Neural cell (in vitro differentiated cells): Measurements from ENCODE around the gene CACNA2D2. TPM values are rescaled to one million over a fixed set of nuclear protein-coding genes. Genes with fewer than 3 reads are reported as not detected.

Source experiments
- H2AFZ ChIP-seq: fragments of 200-600, 300-800 bp; sonication (generic), shearing (Covaris generic); 2 replicates; pipeline ENCODE4 v1.6.0; 2014; ENCODE audit warnings: low read depth, mild to moderate bottlenecking, antibody characterized with exemption, low read length, moderate library complexity
- H3F3A ChIP-seq: fragments of 200-600 bp; shearing (Covaris generic); 2 replicates; pipeline ENCODE4 v1.6.1; 2016; ENCODE audit warnings: mild to moderate bottlenecking, moderate library complexity, mixed read lengths, antibody characterized with exemption, low read length; ENCODE audit not compliant: insufficient read depth, poor library complexity, severe bottlenecking
- H3K27ac ChIP-seq: fragments of 200-600, 300-800 bp; sonication (generic), shearing (Covaris generic); 2 replicates; pipeline ENCODE4 v1.5.1; 2014; ENCODE audit warnings: mild to moderate bottlenecking, low read length, moderate library complexity
- H3K27me3 ChIP-seq: fragments of 300-800, 200-600 bp; sonication (generic), shearing (Covaris generic); 2 replicates; pipeline ENCODE4 v1.6.0; 2014; ENCODE audit warnings: mild to moderate bottlenecking, low read depth, low read length, moderate library complexity; ENCODE audit not compliant: insufficient read depth
- H3K36me3 ChIP-seq: fragments of 300-800, 200-600 bp; sonication (generic), shearing (Covaris generic); 2 replicates; pipeline ENCODE4 v1.5.1; 2014; ENCODE audit warnings: mild to moderate bottlenecking, antibody characterized with exemption, low read length, moderate library complexity; ENCODE audit not compliant: insufficient read depth
- H3K4me2 ChIP-seq: fragments of 300-800, 200-600 bp; sonication (generic), shearing (Covaris generic); 2 replicates; pipeline ENCODE4 v1.6.0; 2014; ENCODE audit warnings: mild to moderate bottlenecking, low read length
- H3K4me3 ChIP-seq: fragments of 300-800, 200-600 bp; sonication (generic), shearing (Covaris generic); 2 replicates; pipeline ENCODE4 v1.5.1; 2014; ENCODE audit warnings: mild to moderate bottlenecking, low read length, moderate library complexity
- H3K79me2 ChIP-seq: fragments of 200-600 bp; shearing (Covaris generic); replicated peaks from 2 replicates; pipeline ENCODE4 v1.6.0; 2014; ENCODE audit warnings: mild to moderate bottlenecking, low read length, moderate library complexity; ENCODE audit not compliant: insufficient read depth
- H3K9ac ChIP-seq: fragments of 300-800, 200-600 bp; sonication (generic), shearing (Covaris generic); 2 replicates; pipeline ENCODE4 v1.6.1; 2016; ENCODE audit warnings: mild to moderate bottlenecking, low read length, mixed read lengths
- H3K9me2 ChIP-seq: fragments of 200-600 bp; shearing (Covaris generic); 2 replicates; pipeline ENCODE4 v1.6.1; 2016; ENCODE audit warnings: mild to moderate bottlenecking, low read length, mixed read lengths; ENCODE audit not compliant: insufficient read depth
- H3K9me3 ChIP-seq: fragments of 200-600, 300-800 bp; sonication (generic), shearing (Covaris generic); 2 replicates; pipeline ENCODE4 v1.6.1; 2016; ENCODE audit warnings: mild to moderate bottlenecking, mixed run types, low read length, moderate library complexity, mixed read lengths
- H4K20me1 ChIP-seq: fragments of 200-600 bp; shearing (Covaris generic); 2 replicates; pipeline ENCODE4 v1.6.1; 2016; ENCODE audit warnings: mild to moderate bottlenecking, mixed run types; ENCODE audit not compliant: insufficient read depth
- EP300 ChIP-seq: fragments of 450-650 bp; conservative IDR thresholded peaks from 2 replicates; pipeline ENCODE4 v1.6.1; 2014; ENCODE audit warnings: antibody characterized with exemption, mild to moderate bottlenecking, moderate library complexity; ENCODE audit not compliant: poor library complexity, severe bottlenecking
- EZH2 ChIP-seq: fragments of 200-600, 300-800 bp; shearing (Covaris generic), sonication (generic); IDR thresholded peaks from 2 replicates; pipeline ENCODE4 v1.6.1; 2014; ENCODE audit warnings: antibody characterized with exemption, low read length, borderline replicate concordance, mild to moderate bottlenecking; ENCODE audit not compliant: insufficient read depth, poor library complexity, severe bottlenecking
- MXI1 ChIP-seq: fragments of 450-650 bp; conservative IDR thresholded peaks from 2 replicates; pipeline ENCODE4 v1.6.1; 2014; ENCODE audit warnings: antibody characterized with exemption, mild to moderate bottlenecking; ENCODE audit not compliant: poor library complexity, severe bottlenecking
- POLR2AphosphoS5 ChIP-seq: IDR thresholded peaks from 2 replicates; pipeline ENCODE4 v1.6.1; 2012
- RAD21 ChIP-seq: fragments of 450-650 bp; conservative IDR thresholded peaks from 2 replicates; pipeline ENCODE4 v1.6.1; 2014; ENCODE audit warnings: antibody characterized with exemption, mild to moderate bottlenecking, moderate library complexity
- REST ChIP-seq: IDR thresholded peaks from 2 replicates; pipeline ENCODE4 v1.6.1; 2012; ENCODE audit warnings: borderline replicate concordance
- SMC3 ChIP-seq: fragments of 450-650 bp; conservative IDR thresholded peaks from 2 replicates; pipeline ENCODE4 v1.6.1; 2014; ENCODE audit warnings: antibody characterized with exemption, mild to moderate bottlenecking, moderate library complexity; ENCODE audit not compliant: poor library complexity
- TAF1 ChIP-seq: IDR thresholded peaks from 2 replicates; pipeline ENCODE4 v1.6.1; 2012; ENCODE audit warnings: low read depth
- polyA plus RNA-seq: library from polyadenylated mRNA; depleted of rRNA; stranded (reverse); fragments of >200 nt; gene quantifications from 2 replicates; pipeline ENCODE4 v1.2.3, GENCODE V29; 2014
- TF ChIP-seq, protein P1 (sequence below): fragments of 450-650 bp; IDR thresholded peaks from 2 replicates; pipeline ENCODE4 v1.5.1; 2014; ENCODE audit warnings: antibody characterized with exemption, mild to moderate bottlenecking, moderate library complexity; ENCODE audit not compliant: poor library complexity, severe bottlenecking

CACNA2D2 gene
- polyA plus RNA-seq, 1 donor from 2014 or later, result 7.8 TPM

DNA sequence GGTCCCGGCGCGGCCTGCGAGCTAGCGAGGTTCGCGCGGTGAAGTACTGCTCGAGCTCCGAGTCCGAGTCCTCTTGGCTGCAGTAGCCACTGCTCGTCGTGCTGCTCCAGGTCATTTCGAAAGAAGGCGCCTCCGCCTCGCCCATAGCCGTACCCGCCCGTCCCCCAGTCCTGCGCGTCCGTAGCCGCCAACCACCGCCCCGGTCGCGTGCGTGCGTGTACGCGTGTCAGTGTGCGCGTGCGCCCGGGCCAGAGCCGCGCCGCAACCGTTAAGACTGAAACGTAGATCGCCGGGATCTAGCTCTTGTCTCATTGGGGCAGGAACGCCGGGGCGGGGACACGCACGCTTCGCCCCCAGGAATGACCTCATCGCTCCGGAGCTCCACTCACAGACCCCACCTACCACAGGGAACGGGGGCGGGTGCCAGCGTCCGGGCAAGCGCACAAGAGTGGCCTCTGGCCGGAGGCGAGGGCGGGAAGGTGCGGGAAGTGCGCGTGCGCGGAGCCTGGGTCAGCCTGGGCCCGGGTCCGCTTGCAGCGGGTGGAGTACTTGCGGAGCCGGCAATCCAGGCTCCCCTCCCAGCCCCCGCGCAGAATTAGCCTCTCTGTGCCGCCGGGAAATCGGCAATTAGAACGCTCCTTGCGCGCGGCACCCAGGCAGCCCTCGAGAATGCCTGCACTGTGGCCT is 166.1 kb downstream of the CACNA2D2 start:
- H2AFZ ChIP-seq, result peak overlapping the region; percentile 84
- TF ChIP-seq MXI1, result peak; percentile 98
- TF ChIP-seq EZH2, result no peak
- TF ChIP-seq RAD21, result peak; percentile 16
- TF ChIP-seq, protein P1, sequence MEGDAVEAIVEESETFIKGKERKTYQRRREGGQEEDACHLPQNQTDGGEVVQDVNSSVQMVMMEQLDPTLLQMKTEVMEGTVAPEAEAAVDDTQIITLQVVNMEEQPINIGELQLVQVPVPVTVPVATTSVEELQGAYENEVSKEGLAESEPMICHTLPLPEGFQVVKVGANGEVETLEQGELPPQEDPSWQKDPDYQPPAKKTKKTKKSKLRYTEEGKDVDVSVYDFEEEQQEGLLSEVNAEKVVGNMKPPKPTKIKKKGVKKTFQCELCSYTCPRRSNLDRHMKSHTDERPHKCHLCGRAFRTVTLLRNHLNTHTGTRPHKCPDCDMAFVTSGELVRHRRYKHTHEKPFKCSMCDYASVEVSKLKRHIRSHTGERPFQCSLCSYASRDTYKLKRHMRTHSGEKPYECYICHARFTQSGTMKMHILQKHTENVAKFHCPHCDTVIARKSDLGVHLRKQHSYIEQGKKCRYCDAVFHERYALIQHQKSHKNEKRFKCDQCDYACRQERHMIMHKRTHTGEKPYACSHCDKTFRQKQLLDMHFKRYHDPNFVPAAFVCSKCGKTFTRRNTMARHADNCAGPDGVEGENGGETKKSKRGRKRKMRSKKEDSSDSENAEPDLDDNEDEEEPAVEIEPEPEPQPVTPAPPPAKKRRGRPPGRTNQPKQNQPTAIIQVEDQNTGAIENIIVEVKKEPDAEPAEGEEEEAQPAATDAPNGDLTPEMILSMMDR, result no peak
- TF ChIP-seq SMC3, result no peak
- TF ChIP-seq REST, result peak; percentile 19
- TF ChIP-seq TAF1, result peak; percentile 87
- no peak for TF ChIP-seq EP300
- peak; percentile 87 for TF ChIP-seq POLR2AphosphoS5

GRCh38 chr3:50336452-50337174 is 166.8 kb downstream of the CACNA2D2 start:
- H3F3A ChIP-seq, result no peaks in the 10 kb centered on the region
- peak overlapping the region; percentile 100 for H3K4me2 ChIP-seq
- H3K9me2 ChIP-seq, result no peaks in the 10 kb centered on the region
- TF ChIP-seq TAF1 (no peak), SMC3 (peak; percentile 28), EP300 (no peak), MXI1 (no peak), EZH2 (no peak), REST (peak; percentile 18), RAD21 (no peak), POLR2AphosphoS5 (no peak)
- TF ChIP-seq, protein P1, result no peak
- H2AFZ ChIP-seq, result peak overlapping the region; percentile 69
- H3K36me3 ChIP-seq, result no peaks in the 10 kb centered on the region
- peak overlapping the region; percentile 96 for H3K9ac ChIP-seq
- H3K79me2 ChIP-seq, result peaks cover 24% of the 10 kb centered on the region
- peak overlapping the region; percentile 95 for H3K4me3 ChIP-seq
- H3K27me3 ChIP-seq, result peaks cover 21% of the 10 kb centered on the region
- H4K20me1 ChIP-seq, result no peaks in the 10 kb centered on the region
- H3K27ac ChIP-seq, result peak overlapping the region; percentile 95
- H3K9me3 ChIP-seq, result no peaks in the 10 kb centered on the region

More for the DNA sequence above, 166.1 kb downstream of the CACNA2D2 start:
- Histone ChIP-seq H3F3A (no peaks in the 10 kb centered on the region), H3K4me2 (peak overlapping the region; percentile 100), H3K36me3 (no peaks in the 10 kb centered on the region), H3K9me3 (no peaks in the 10 kb centered on the region), H3K27me3 (peaks cover 27% of the 10 kb centered on the region), H3K79me2 (peaks cover 24% of the 10 kb centered on the region), H4K20me1 (no peaks in the 10 kb centered on the region), H3K9me2 (no peaks in the 10 kb centered on the region), H3K27ac (peak overlapping the region; percentile 95), H3K9ac (peak overlapping the region; percentile 96), H3K4me3 (peak overlapping the region; percentile 95)
